Measurements from ENCODE around the gene DISP3. TPM values are rescaled to one million over a fixed set of nuclear protein-coding genes. Genes with fewer than 3 reads are reported as not detected.

DISP3 gene
- total and polyA plus RNA-seq, 2 of the 4 experiments (the other 2 are of a cell fraction) = 0.05 TPM; not detected in 1

GRCh38 chr1:11462224-11462923 lies 16.6 kb upstream of the DISP3 start:
- Histone ChIP-seq H3K36me3 (ENCODE audit: control insufficient read depth, insufficient read depth, low read length) (no peaks in the 10 kb centered on the region), H3K9me3 (ENCODE audit: control insufficient read depth, insufficient read depth, low read length) (no peaks in the 10 kb centered on the region), H3K27me3 (ENCODE audit: control insufficient read depth, insufficient read depth, low read length) (peaks cover 5% of the 10 kb centered on the region; the same call in 1 of the 2 replicates), H4K8ac (ENCODE audit: low read depth in 2 of 2, low read length in 2 of 2) (no peak overlapping the region), H3K4ac (ENCODE audit: low read depth, low read length) (no peak overlapping the region), H3K9me1 (ENCODE audit: insufficient read depth, low read length) (no peaks in the 10 kb centered on the region), H3K4me2 (ENCODE audit: low read depth, low read length) (no peak overlapping the region), H2BK5ac (ENCODE audit: low read depth, low read length, poor library complexity, severe bottlenecking) (no peak overlapping the region), H2AK5ac (ENCODE audit: low read depth, low read length) (no peak overlapping the region), H3K18ac (ENCODE audit: low read depth, low read length) (no peak overlapping the region), H3K56ac (ENCODE audit: extremely low read depth, insufficient read depth, low read length) (no peak overlapping the region), H3K14ac (replicated peaks; ENCODE audit: low read depth, low read length) (no peak overlapping the region), H4K91ac (ENCODE audit: insufficient read depth, low read depth, low read length) (no peak overlapping the region), H3K23ac (ENCODE audit: low read depth, low read length) (no peak overlapping the region), H2BK120ac (ENCODE audit: low read depth, low read length) (no peak overlapping the region), H3K4me1 (ENCODE audit: control insufficient read depth, insufficient read depth, low read length) (no peaks in the 10 kb centered on the region), H4K5ac (ENCODE audit: low read depth, low read length) (no peak overlapping the region), H2AK9ac (replicated peaks; ENCODE audit: low read depth, low read length, poor library complexity) (no peak overlapping the region), H4K20me1 (ENCODE audit: insufficient read depth, low read length) (no peaks in the 10 kb centered on the region), H2AFZ (replicated peaks; ENCODE audit: low read length, poor library complexity) (no peak overlapping the region), H3K79me1 (ENCODE audit: low read depth in 1 of 2, low read length in 2 of 2) (no peaks in the 10 kb centered on the region), H3K9ac (ENCODE audit: low read depth, low read length) (no peak overlapping the region), H2BK15ac (ENCODE audit: low read depth, low read length) (no peak overlapping the region), H2BK20ac (ENCODE audit: low read depth, low read length) (no peak overlapping the region), H3K4me3 (ENCODE audit: insufficient read depth, low read depth, low read length) (no peak overlapping the region), H3K27ac (ENCODE audit: insufficient read depth, low read length) (no peak overlapping the region)
- ATAC-seq (ENCODE audit: low read depth) (no peak), DNase-seq (no peak)
- intact Hi-C loops (cut with micrococcal nuclease) (no loop called here), in situ Hi-C loops (cut with MboI; ENCODE audit: low sequenced_read_pairs) (no loop called here), dilution Hi-C loops (cut with HindIII; ENCODE audit: low sequenced_read_pairs, unreplicated experiment) (no loop called here)
- WGBS, 2 experiments (ENCODE audit: extremely low coverage in 2 of 2, insufficient read length in 1 of 2) = 42% methylated on average over 6 of the region's 19 CpGs; no CpG with 5 or more reads in 1 of the 2 experiments
- no TSS peak for BruUV-seq (replicated peaks)
- ChIA-PET POLR2A (ENCODE audit: unreplicated experiment) (no interaction called here), CTCF (no interaction called here)
- TF ChIP-seq RFX5 (IDR thresholded peaks at IDR 0.05; ENCODE audit: low read depth, low read length) = no peak
- TF ChIP-seq POLR2A (IDR thresholded peaks at IDR 0.05; ENCODE audit: low read depth, low read length) = no peak
- TF ChIP-seq FOS (IDR thresholded peaks at IDR 0.05; ENCODE audit: low read depth, low read length) = no peak
- TF ChIP-seq ELK1 (IDR thresholded peaks at IDR 0.05; ENCODE audit: borderline replicate concordance, low read depth, low read length) = no peak
- no peak for TF ChIP-seq BHLHE40 (IDR thresholded peaks at IDR 0.05; ENCODE audit: low read depth, low read length)
- TF ChIP-seq MAFK (IDR thresholded peaks at IDR 0.05; ENCODE audit: low read depth, low read length) = no peak
- TF ChIP-seq MAZ (IDR thresholded peaks at IDR 0.05; ENCODE audit: borderline replicate concordance, low read depth, low read length) = no peak
- TF ChIP-seq CHD1 (IDR thresholded peaks at IDR 0.05; ENCODE audit: low read depth, low read length) = no peak
- no peak for TF ChIP-seq SMC3 (IDR thresholded peaks at IDR 0.05; ENCODE audit: low read depth, low read length)
- TF ChIP-seq RAD21 (IDR thresholded peaks at IDR 0.05; ENCODE audit: low read length) = no peak
- TF ChIP-seq NFE2L2 (IDR thresholded peaks at IDR 0.05; ENCODE audit: low read depth, low read length) = no peak
- no peak for TF ChIP-seq MXI1 (IDR thresholded peaks at IDR 0.05; ENCODE audit: borderline replicate concordance, low read depth, low read length)
- no peak for TF ChIP-seq USF2 (IDR thresholded peaks at IDR 0.05; ENCODE audit: low read depth, low read length)
- no peak for TF ChIP-seq CTCF (conservative IDR thresholded peaks at IDR 0.05; ENCODE audit: low read depth, low read length)

Measured in IMR-90 (cell line).